ENCODE data around the gene PLCE1.

PLCE1 gene

DNA sequence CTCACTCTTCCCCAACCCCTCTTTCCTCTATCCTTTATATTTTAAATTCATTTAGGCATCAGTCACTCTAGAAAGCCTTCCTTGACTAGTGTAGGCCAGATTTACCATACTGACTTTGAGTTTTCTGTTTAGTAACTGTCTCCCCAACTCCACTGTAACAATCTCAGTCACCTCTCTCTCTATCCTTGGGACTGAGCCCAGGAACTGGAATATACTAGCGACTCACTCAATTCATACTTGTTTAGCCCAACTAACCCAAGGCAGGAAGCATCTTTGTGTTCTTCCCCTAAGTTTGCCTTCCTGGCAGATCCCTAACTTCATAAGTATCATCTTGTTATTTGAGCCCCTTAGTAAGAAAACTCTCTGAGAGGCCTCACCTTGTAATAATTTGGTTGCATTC lies 19.1 kb downstream of the PLCE1 start:
- in situ Hi-C loops (cut with MboI; ENCODE audit: low pct_unique_long_range_greater_than_20kb, low sequenced_read_pairs), result no loop called here
- no peak for DNase-seq

DNA sequence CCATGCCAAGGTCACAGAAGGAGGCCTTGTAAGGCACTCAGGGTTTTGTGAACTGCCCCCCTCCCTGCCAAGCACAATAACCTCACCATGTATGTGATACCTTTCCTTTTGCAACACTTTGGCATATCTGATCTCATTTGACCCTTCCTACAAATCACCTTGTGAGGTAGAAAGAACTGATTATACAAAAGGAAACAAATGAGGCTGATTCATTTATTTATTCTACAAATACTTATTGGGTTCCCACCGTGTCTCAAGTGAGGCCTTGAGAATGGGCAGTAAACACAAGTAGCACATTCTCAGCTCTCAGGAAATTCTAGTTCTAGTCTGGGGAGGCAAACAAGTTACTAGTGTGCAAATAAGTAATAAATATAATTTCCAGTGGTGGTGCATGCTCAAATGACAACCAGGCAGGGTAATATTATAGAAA lies 19.6 kb downstream of the PLCE1 start:
- no peak for DNase-seq
- in situ Hi-C loops (cut with MboI; ENCODE audit: low pct_unique_long_range_greater_than_20kb, low sequenced_read_pairs), result no loop called here

DNA sequence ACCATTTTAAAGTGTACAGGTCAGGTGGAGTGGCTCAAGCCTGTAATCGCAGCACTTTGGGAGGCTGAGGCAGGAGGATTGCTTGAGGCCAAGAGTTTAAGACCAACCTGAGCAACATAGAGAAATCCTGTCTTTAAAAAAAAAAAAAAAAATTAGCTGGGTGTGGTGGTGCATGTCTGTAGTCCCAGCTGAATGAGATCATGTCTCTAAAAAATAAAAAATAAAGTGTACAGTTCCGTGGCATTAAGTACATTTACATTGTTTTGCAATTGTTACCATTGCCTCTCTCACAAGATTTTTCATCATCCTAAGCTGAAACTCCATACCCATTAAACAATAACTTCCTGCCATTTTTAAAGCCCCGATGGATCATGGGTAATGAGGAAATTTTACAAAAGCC lies 20.6 kb downstream of the PLCE1 start:
- DNase-seq, result no peak
- in situ Hi-C loops (cut with MboI; ENCODE audit: low pct_unique_long_range_greater_than_20kb, low sequenced_read_pairs), result no loop called here

DNA sequence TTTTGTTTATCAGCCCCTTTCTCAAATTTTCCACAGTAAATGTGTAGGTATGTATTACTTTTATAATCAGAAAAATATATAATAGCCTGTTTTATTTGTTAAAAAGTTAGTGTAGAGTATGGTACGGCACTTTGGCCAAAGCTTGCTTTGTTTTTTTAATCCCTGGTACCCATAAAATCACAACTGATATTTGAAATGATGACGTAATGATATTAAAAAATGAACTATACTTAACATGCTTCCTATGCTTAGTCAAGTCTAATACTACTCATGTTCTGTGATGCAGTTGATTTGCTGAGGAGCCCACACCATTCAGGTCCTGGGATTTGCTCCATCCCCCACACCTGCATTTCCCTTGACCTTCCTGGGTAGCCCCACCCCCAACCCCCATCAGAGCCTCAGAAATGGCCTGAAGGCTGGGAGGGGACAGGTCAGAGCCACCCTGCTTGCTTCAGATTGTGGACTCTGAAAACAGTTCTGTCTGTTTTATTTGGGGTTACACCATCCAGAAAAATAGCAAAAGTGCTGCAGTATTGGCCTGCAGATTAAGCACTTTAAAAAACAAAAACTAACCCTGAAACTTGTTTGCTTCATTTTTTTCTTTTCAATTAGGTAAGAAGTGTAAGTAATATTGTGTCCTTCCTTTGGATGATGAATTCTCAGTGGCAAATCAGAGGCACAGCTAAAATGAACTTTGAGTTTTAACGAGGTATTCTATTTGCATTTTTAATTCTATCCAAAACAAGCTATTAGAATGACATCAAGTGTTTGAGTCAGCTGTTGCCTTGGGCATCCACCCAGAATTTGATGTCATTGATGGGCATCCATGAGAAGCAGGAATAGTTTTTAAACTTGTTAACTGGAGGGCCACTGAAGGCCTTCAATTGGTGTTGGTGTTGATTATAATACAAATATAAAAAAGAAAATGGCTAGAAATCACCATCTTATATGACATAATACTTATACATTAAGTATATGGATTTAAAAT lies 23.3 kb downstream of the PLCE1 start:
- no peak for DNase-seq
- in situ Hi-C loops (cut with MboI; ENCODE audit: low pct_unique_long_range_greater_than_20kb, low sequenced_read_pairs), result no loop called here

DNA sequence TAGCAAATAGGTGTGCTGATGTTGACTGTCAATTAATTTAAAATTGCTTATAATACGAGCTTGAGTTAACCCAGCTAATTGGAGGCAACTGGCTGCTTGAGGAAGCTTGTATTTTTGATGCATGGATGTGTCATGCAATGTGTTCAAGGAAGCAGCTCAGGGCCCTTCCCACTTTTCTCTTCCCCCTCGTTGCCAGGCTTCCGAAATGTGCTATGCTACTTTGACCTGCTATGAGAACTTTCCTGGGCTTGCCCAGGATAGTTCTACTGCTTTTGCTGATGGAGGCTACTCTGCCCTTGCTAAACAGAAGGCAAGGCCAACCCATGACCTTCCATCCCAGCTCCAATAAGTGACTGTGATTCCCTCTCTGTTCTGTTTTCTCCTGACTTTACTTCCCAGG lies 24.4 kb downstream of the PLCE1 start:
- in situ Hi-C loops (cut with MboI; ENCODE audit: low pct_unique_long_range_greater_than_20kb, low sequenced_read_pairs), result no loop called here
- DNase-seq, result no peak

DNA sequence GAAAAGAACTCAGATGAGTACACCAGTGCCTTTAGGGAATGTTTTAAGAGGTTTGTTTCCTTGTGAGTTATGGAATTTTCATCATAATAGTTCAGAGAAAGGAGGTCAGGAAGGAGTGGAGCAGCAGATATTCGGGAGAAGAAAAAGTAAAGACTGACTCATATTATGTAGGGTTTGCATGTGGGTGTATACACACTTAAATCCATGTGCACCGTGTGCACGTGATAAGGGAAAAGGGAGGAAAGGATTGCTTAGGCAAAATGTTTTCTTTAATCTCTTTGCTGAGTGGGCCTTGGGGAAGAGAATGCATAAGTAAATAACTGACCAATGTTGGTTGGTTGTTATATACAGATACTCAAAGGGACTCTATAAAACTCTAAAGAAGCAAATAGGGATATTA lies 30.2 kb downstream of the PLCE1 start:
- no peak for DNase-seq
- in situ Hi-C loops (cut with MboI; ENCODE audit: low pct_unique_long_range_greater_than_20kb, low sequenced_read_pairs), result no loop called here

DNA sequence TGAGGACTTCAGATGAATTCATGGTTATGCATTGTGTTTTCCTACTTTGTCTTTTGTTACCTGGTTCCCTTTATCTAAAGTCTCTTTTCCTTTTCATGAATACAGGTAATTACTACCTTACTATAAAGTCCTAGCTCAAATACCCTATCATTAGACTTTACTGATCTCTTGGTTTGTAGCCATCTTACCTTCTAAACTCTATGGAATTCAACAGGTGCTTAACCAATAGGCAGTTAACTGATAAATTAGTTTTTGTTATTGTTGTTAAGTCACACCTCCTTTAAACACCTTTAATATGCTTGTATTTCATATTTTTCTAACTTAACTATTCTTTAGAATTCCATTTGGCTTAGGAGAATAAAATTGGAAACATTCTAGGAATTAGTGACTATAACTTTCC lies 30.7 kb downstream of the PLCE1 start:
- in situ Hi-C loops (cut with MboI; ENCODE audit: low pct_unique_long_range_greater_than_20kb, low sequenced_read_pairs), result no loop called here
- no peak for DNase-seq

DNA sequence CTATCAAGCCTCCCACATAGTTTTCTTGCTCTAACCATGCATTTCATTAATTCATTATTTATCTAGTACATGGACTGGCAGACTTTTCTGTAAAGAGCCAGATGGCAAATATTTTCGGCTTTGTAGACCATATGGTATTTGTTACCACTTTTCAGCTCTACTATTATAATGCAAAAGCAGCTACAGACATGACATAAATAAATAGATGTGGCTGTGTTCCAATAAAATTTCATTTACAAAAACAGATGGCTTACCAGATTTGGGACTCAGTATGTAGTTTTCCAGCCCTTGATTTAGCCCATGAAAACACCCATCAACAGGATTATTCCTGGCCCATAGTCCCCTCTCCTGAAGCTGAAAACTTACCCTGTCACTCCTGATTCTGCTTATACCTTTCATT lies 32.1 kb downstream of the PLCE1 start:
- no peak for DNase-seq

DNA sequence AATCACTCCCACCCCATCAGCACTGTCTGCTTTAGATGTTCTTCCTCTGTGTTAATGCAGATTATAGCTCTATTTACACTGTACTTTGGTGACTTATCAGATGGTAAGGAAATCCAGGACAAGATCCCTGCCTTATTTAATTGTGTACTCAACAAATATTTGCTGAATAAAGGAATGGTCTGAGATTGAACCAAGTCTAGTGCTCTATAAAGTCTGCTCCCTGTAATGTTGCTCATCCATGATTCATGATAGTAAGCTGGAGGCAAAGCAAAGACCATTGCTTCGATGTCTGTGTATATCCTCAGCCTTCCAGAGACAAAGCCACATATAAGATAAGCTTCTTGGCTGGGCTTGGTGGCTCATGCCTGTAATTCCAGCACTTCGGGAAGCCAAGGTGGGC lies 33.5 kb downstream of the PLCE1 start:
- in situ Hi-C loops (cut with MboI; ENCODE audit: low pct_unique_long_range_greater_than_20kb, low sequenced_read_pairs), result no loop called here
- no peak for DNase-seq

More for the DNA sequence above, 32.1 kb downstream of the PLCE1 start:
- in situ Hi-C loops (cut with MboI; ENCODE audit: low pct_unique_long_range_greater_than_20kb, low sequenced_read_pairs), result no loop called here

DNA sequence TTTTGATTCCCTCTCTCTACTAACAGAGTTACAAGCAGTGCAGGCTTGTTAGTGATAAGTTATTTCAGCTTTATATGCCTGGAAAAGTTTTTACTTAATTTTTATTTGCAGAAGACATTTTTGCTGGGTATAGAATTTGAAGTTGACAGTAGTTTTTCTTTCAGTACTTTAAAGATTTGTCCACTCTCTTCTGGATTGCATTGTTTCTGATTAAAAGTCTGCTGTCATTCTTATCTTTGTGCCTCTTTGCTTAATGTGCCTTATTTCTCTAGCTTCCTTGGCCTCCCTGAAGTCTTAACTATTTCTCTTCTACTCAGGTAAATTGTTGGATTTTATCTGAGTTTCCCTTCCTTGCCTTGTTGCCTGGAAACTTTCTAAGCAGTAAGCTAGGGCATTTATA lies 36.2 kb downstream of the PLCE1 start:
- in situ Hi-C loops (cut with MboI; ENCODE audit: low pct_unique_long_range_greater_than_20kb, low sequenced_read_pairs), result no loop called here
- DNase-seq, result no peak

DNA sequence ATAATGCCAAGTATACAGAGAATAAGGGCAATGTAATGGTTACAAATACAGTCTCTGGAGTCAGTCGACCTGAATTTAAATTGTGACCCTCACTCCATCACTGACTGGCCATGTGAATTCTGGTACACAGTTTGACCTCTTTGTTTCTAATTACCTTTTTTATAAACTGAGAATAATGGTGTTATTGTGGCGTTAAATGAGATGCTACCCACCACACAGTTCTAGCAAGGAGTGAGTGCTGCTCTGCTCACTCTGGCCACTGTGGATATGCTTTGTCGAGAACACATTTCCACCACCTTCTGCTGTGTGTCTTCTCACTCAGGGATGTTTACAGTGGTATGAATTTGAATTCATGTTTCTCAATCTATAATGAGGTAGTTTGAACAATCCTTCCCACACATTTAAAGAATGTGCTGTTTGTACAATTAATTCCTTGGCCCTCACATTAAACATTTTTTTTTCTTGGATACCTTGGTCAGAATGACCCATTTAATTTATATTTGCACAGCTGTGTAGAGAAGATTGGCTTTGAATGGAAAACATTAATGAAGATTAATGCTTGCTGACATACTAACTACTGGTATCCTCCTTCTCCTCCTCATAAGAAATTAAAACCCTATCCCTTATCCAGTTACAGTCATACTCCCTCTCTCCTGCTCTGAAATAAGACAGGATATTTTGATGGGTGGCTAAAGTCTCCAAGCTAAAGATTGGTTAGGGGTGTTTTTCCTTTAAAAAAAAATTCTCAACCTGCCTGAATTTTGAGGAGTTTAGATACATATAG lies 42.4 kb downstream of the PLCE1 start:
- in situ Hi-C loops (cut with MboI; ENCODE audit: low pct_unique_long_range_greater_than_20kb, low sequenced_read_pairs), result no loop called here
- no peak for DNase-seq

DNA sequence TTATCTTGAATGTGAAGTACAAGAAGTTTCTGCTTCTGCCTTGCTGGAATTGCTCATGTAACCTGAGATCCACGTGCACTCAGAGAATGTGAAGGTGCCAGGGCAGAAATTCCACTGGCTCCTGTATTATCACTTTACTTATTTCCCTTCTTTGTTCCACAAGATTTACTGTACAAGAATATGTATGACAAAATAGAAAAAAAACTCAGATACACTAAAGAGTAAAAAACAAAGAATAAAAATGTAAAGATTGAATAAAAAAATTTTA lies 43.0 kb downstream of the PLCE1 start:
- in situ Hi-C loops (cut with MboI; ENCODE audit: low pct_unique_long_range_greater_than_20kb, low sequenced_read_pairs), result no loop called here
- DNase-seq, result no peak

DNA sequence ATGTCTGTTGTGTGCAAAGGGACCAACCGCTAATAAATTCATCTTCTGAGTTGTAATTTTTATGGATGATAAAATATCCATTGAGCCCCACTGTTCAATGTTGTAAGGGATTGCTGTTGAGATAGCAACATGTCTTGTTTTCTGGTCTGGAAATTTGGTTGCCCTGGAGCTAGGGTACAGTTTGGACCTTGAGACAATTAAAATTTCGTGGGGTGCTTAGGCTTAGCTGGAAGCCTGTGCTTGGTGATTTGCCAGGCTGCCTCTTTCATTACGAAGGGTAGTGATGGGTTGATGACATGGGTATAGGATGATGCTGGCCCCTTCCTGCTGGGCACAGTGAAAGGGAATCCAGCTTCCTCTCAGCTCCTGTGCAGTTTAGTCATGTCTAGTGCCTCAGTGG lies 43.6 kb downstream of the PLCE1 start:
- no peak for DNase-seq
- in situ Hi-C loops (cut with MboI; ENCODE audit: low pct_unique_long_range_greater_than_20kb, low sequenced_read_pairs), result no loop called here

DNA sequence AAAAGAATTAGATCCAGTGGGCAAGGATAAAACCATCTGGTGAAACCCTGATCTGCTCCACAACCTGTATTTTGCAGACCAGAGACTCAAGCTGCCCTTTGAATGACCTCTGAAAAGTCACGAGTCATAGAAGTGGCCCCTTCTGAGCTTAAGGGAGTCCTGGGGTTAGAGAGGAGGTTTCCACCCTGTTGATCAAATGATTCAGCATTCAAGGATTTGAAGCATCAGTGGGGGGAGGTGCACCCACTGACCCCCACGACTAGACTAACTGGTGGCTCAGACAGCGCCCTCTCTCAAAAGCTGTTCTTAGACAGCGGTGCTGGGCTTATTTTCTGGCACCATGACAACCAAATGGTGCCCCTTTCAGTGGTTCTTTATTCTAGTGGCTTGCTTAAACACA lies 44.3 kb downstream of the PLCE1 start:
- no peak for DNase-seq
- in situ Hi-C loops (cut with MboI; ENCODE audit: low pct_unique_long_range_greater_than_20kb, low sequenced_read_pairs), result no loop called here

DNA sequence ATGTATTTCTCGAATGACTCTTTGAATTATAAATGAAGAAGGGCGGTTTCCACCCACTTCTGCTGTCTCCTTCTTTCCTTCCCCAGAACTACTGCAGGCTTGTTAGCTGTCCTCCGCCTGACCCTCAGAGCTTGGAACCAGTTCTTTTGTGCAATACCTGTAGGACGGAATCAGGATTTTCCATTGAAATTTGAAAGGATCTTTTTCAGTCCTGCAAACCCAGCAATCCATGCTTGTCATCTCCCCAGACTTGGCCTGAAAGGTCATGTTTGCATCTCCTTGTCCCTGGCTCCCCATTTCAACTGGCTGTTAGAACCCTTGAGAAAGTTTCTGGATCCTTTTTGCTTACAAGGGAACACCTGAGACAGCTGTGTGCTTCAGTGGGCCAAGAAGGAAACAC lies 47.5 kb downstream of the PLCE1 start:
- no peak for DNase-seq
- in situ Hi-C loops (cut with MboI; ENCODE audit: low pct_unique_long_range_greater_than_20kb, low sequenced_read_pairs), result no loop called here

DNA sequence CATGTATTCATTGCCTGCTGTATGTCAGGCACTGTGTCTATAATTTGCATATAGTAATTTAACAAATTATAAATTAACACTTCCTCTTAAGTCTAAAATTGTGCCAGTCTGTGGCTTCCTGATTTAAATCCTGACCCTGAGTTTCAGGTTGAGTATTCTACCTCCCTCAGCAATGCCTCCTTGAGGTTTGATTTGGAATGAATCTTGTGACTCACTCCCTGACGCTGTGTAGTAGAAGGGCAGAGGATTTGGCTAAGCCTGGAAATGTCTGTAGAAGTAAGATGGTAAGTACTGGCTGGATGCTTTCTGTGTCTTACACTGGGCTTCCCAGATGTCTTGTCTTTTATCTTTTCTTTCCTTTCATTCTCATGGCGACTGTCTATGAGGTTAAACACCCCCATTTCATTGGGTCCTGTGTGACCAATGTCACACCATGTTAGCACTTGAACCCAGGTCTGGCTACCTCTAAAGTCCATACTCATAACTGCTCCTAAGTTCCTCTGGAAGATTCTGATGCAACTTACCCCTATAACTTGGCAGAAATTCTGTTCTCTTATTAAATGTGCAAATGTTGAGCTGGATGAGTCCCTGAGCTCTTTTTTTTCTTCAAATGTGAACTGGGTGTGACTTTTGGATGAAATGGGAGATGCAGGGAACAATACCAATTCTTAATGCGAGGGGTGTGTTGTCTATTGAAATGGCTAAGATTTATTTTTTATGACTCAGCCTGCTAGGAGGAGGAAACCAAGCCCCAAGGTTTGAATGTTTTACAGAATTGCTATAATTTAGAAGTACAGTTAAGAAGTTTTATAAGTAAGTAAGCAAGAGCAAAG lies 48.5 kb downstream of the PLCE1 start:
- DNase-seq, result no peak

DNA sequence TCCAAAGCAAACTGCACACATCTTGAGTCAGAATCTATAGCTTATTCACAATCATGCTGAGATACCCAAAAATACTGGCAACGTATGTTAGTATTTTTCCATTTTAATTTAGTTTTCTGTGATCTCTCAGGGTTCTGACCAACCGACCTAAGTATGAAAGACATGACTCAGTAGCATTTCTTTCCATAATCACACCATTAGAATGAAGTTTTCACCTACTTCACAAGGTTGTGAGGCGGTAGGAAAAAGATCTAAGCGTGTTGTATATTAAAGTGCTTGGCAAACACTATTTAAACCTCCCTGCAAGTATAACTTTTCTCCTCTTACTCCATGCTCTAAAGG lies 49.1 kb downstream of the PLCE1 start:
- in situ Hi-C loops (cut with MboI; ENCODE audit: low pct_unique_long_range_greater_than_20kb, low sequenced_read_pairs), result no loop called here
- no peak for DNase-seq

More for the DNA sequence above, 48.5 kb downstream of the PLCE1 start:
- in situ Hi-C loops (cut with MboI; ENCODE audit: low pct_unique_long_range_greater_than_20kb, low sequenced_read_pairs), result no loop called here
